ENCODE data around the gene PHC2. TPM values are rescaled to one million over a fixed set of nuclear protein-coding genes. Genes with fewer than 3 reads are reported as not detected.

Gene PHC2
- total RNA-seq, 2 donors from 2014 or later, result 14.2 to 27.4 TPM

GRCh38 chr1:33361532-33362235 lies 69.2 kb downstream of the PHC2 start:
- Mint-ChIP-seq H3K4me3 (no peak overlapping the region), H3K27me3 (no peaks in the 10 kb centered on the region), H3K9me3 (no peaks in the 10 kb centered on the region), H3K27ac (peak overlapping the region in 1 of 2 donors; percentile 38), H3K36me3 (no peaks in the 10 kb centered on the region), H3K4me1 (ENCODE audit: low read depth in 2 of 2) (peaks cover 4 to 12% of the 10 kb centered on the region in 2 donors)
- ATAC-seq (no peak), DNase-seq (ENCODE audit: low spot score) (no peak)

GRCh38 chr1:33360367-33360766 lies 70.5 kb downstream of the PHC2 start:
- no peaks in the 10 kb centered on the region for H3K27me3 Mint-ChIP-seq
- no peak overlapping the region for H3K4me3 Mint-ChIP-seq
- no peaks in the 10 kb centered on the region for H3K36me3 Mint-ChIP-seq
- ATAC-seq (no peak), DNase-seq (ENCODE audit: low spot score) (no peak)
- peaks cover 4 to 12% of the 10 kb centered on the region in 2 donors for H3K4me1 Mint-ChIP-seq (ENCODE audit: low read depth in 2 of 2)
- H3K9me3 Mint-ChIP-seq, result no peaks in the 10 kb centered on the region
- H3K27ac Mint-ChIP-seq, result no peak overlapping the region

- no peaks in the 10 kb centered on the region for H3K27me3 Mint-ChIP-seq
- no peak overlapping the region for H3K4me3 Mint-ChIP-seq
- no peak for ATAC-seq
- DNase-seq (ENCODE audit: low spot score), result no peak
- peaks cover 4 to 12% of the 10 kb centered on the region in 2 donors for H3K4me1 Mint-ChIP-seq (ENCODE audit: low read depth in 2 of 2)
- no peaks in the 10 kb centered on the region for H3K36me3 Mint-ChIP-seq
- no peaks in the 10 kb centered on the region for H3K9me3 Mint-ChIP-seq
- H3K27ac Mint-ChIP-seq, result no peak overlapping the region
Observed at GRCh38 chr1:33359931-33360330, 71.0 kb downstream of the PHC2 start.

GRCh38 chr1:33358795-33359503 lies 71.9 kb downstream of the PHC2 start:
- Mint-ChIP-seq H3K27me3 (no peaks in the 10 kb centered on the region), H3K36me3 (no peaks in the 10 kb centered on the region), H3K4me3 (no peak overlapping the region), H3K4me1 (ENCODE audit: low read depth in 2 of 2) (peaks cover 4 to 12% of the 10 kb centered on the region in 2 donors), H3K27ac (no peak overlapping the region), H3K9me3 (no peaks in the 10 kb centered on the region)
- DNase-seq (ENCODE audit: low spot score), result no peak
- no peak for ATAC-seq

- Mint-ChIP-seq H3K9me3 (no peaks in the 10 kb centered on the region), H3K27ac (no peak overlapping the region), H3K27me3 (no peaks in the 10 kb centered on the region), H3K4me3 (no peak overlapping the region), H3K36me3 (no peaks in the 10 kb centered on the region), H3K4me1 (ENCODE audit: low read depth in 2 of 2) (peaks cover 4 to 12% of the 10 kb centered on the region in 2 donors)
- DNase-seq (ENCODE audit: low spot score) (no peak), ATAC-seq (no peak)
Observed at GRCh38 chr1:33358114-33358794, 72.6 kb downstream of the PHC2 start.

GRCh38 chr1:33357099-33357498 lies 73.8 kb downstream of the PHC2 start:
- ATAC-seq (no peak), DNase-seq (ENCODE audit: low spot score) (no peak)
- peaks cover 4 to 11% of the 10 kb centered on the region in 2 donors for H3K4me1 Mint-ChIP-seq (ENCODE audit: low read depth in 2 of 2)

GRCh38 chr1:33354707-33355316 lies 76.1 kb downstream of the PHC2 start:
- H3K27ac Mint-ChIP-seq, result no peak overlapping the region
- peaks cover 0 to 3% of the 10 kb centered on the region in 2 donors for H3K27me3 Mint-ChIP-seq
- H3K4me1 Mint-ChIP-seq (ENCODE audit: low read depth in 2 of 2), result peaks cover 9 to 10% of the 10 kb centered on the region in 2 donors
- DNase-seq (ENCODE audit: low spot score), result no peak
- no peak overlapping the region for H3K4me3 Mint-ChIP-seq
- H3K36me3 Mint-ChIP-seq, result no peaks in the 10 kb centered on the region
- H3K9me3 Mint-ChIP-seq, result no peaks in the 10 kb centered on the region
- ATAC-seq, result no peak

More at GRCh38 chr1:33357099-33357498, 73.8 kb downstream of the PHC2 start:
- no peaks in the 10 kb centered on the region for H3K27me3 Mint-ChIP-seq
- H3K4me3 Mint-ChIP-seq, result no peak overlapping the region
- H3K9me3 Mint-ChIP-seq, result no peaks in the 10 kb centered on the region
- H3K27ac Mint-ChIP-seq, result no peak overlapping the region
- no peaks in the 10 kb centered on the region for H3K36me3 Mint-ChIP-seq

GRCh38 chr1:33353531-33353930 lies 77.4 kb downstream of the PHC2 start:
- Mint-ChIP-seq H3K9me3 (no peaks in the 10 kb centered on the region), H3K36me3 (peaks cover 3% of the 10 kb centered on the region), H3K27me3 (peaks cover 0 to 3% of the 10 kb centered on the region in 2 donors), H3K27ac (no peak overlapping the region), H3K4me1 (ENCODE audit: low read depth in 2 of 2) (peaks cover 11 to 16% of the 10 kb centered on the region in 2 donors), H3K4me3 (no peak overlapping the region)
- no peak for ATAC-seq
- DNase-seq (ENCODE audit: low spot score), result no peak

- Mint-ChIP-seq H3K27ac (peak overlapping the region in 1 of 2 donors; percentile 86), H3K4me3 (peak overlapping the region; percentile 43), H3K36me3 (peaks cover 7% of the 10 kb centered on the region), H3K9me3 (no peaks in the 10 kb centered on the region), H3K4me1 (ENCODE audit: low read depth in 2 of 2) (peaks cover 29 to 34% of the 10 kb centered on the region in 2 donors), H3K27me3 (peaks cover 0 to 3% of the 10 kb centered on the region in 2 donors)
- DNase-seq (ENCODE audit: low spot score) (no peak), ATAC-seq (no peak)
Observed at GRCh38 chr1:33351281-33351660, 79.6 kb downstream of the PHC2 start.

GRCh38 chr1:33350611-33351280 lies 80.1 kb downstream of the PHC2 start:
- H3K27me3 Mint-ChIP-seq, result peaks cover 0 to 3% of the 10 kb centered on the region in 2 donors
- H3K27ac Mint-ChIP-seq, result peak overlapping the region; percentile 64 to 86
- H3K4me1 Mint-ChIP-seq (ENCODE audit: low read depth in 2 of 2), result peaks cover 29 to 34% of the 10 kb centered on the region in 2 donors
- no peaks in the 10 kb centered on the region for H3K9me3 Mint-ChIP-seq
- DNase-seq (ENCODE audit: low spot score) (no peak), ATAC-seq (no peak)
- peak overlapping the region; percentile 86 for H3K4me3 Mint-ChIP-seq
- peaks cover 7% of the 10 kb centered on the region for H3K36me3 Mint-ChIP-seq

- peaks cover 7% of the 10 kb centered on the region for H3K36me3 Mint-ChIP-seq
- ATAC-seq, result peak; percentile 91 to 96
- peak overlapping the region; percentile 86 for H3K4me3 Mint-ChIP-seq
Observed at GRCh38 chr1:33349778-33350610, 80.9 kb downstream of the PHC2 start.

GRCh38 chr1:33349081-33349759 lies 81.7 kb downstream of the PHC2 start:
- ATAC-seq (peak; percentile 63 to 70), DNase-seq (ENCODE audit: low spot score) (peak; percentile 59)
- peaks cover 29 to 40% of the 10 kb centered on the region in 2 donors for H3K4me1 Mint-ChIP-seq (ENCODE audit: low read depth in 2 of 2)
- peaks cover 0 to 3% of the 10 kb centered on the region in 2 donors for H3K27me3 Mint-ChIP-seq
- peaks cover 7% of the 10 kb centered on the region for H3K36me3 Mint-ChIP-seq
- peak overlapping the region; percentile 95 for H3K4me3 Mint-ChIP-seq
- H3K27ac Mint-ChIP-seq, result peak overlapping the region; percentile 69 to 80
- H3K9me3 Mint-ChIP-seq, result no peaks in the 10 kb centered on the region

More at GRCh38 chr1:33349778-33350610, 80.9 kb downstream of the PHC2 start:
- Mint-ChIP-seq H3K4me1 (ENCODE audit: low read depth in 2 of 2) (peaks cover 29 to 39% of the 10 kb centered on the region in 2 donors), H3K27me3 (peaks cover 0 to 3% of the 10 kb centered on the region in 2 donors), H3K9me3 (no peaks in the 10 kb centered on the region), H3K27ac (peak overlapping the region; percentile 64 to 86)
- peak; percentile 90 for DNase-seq (ENCODE audit: low spot score)
